ENCODE results near the gene ZDHHC7. TPM values are rescaled to one million over a fixed set of nuclear protein-coding genes. Genes with fewer than 3 reads are reported as not detected.
A peak's percentile ranks its signal among the peaks of the same experiment; 100 is the strongest.

ZDHHC7 gene
- total RNA-seq, 1 experiment from 2014 or later: 109 TPM

GRCh38 chr16:84959045-84959576 is 52.2 kb downstream of the ZDHHC7 start:
- Mint-ChIP-seq H3K4me3 (ENCODE audit: low read depth, unreplicated experiment) (no peak overlapping the region), H3K36me3 (ENCODE audit: insufficient read depth, unreplicated experiment) (no peaks in the 10 kb centered on the region), H3K27me3 (ENCODE audit: unreplicated experiment) (peaks cover 49% of the 10 kb centered on the region), H3K9me3 (ENCODE audit: low read depth, unreplicated experiment) (no peaks in the 10 kb centered on the region), H3K4me1 (ENCODE audit: low read depth, unreplicated experiment) (no peaks in the 10 kb centered on the region), H3K27ac (ENCODE audit: unreplicated experiment) (no peak overlapping the region)
- no TSS peak for BruUV-seq (replicated peaks)
- peak; percentile 59 for DNase-seq
- intact Hi-C loops (cut with micrococcal nuclease; ENCODE audit: unreplicated experiment): no loop called here
- CTCF ChIA-PET: interaction anchor here (0.6 kb wide), 1 partner anchor 14 kb away, joined by 3 read pairs; no protein-coding TSS in a partner anchor
- peak; percentile 74 for TF ChIP-seq CTCF (IDR thresholded peaks at IDR 0.05; ENCODE audit: unreplicated experiment)

- CTCF ChIA-PET: no interaction called here
- Mint-ChIP-seq H3K36me3 (ENCODE audit: insufficient read depth, unreplicated experiment) (no peaks in the 10 kb centered on the region), H3K27me3 (ENCODE audit: unreplicated experiment) (peaks cover 46% of the 10 kb centered on the region), H3K4me3 (ENCODE audit: low read depth, unreplicated experiment) (no peak overlapping the region), H3K27ac (ENCODE audit: unreplicated experiment) (no peak overlapping the region), H3K9me3 (ENCODE audit: low read depth, unreplicated experiment) (no peaks in the 10 kb centered on the region), H3K4me1 (ENCODE audit: low read depth, unreplicated experiment) (no peaks in the 10 kb centered on the region)
- no peak for DNase-seq
- intact Hi-C loops (cut with micrococcal nuclease; ENCODE audit: unreplicated experiment): no loop called here
- no peak for TF ChIP-seq CTCF (IDR thresholded peaks at IDR 0.05; ENCODE audit: unreplicated experiment)
- BruUV-seq (replicated peaks): no TSS peak
Observed at GRCh38 chr16:84957792-84958191, 53.5 kb downstream of the ZDHHC7 start.

GRCh38 chr16:84957192-84957591 is 54.1 kb downstream of the ZDHHC7 start:
- no peaks in the 10 kb centered on the region for H3K36me3 Mint-ChIP-seq (ENCODE audit: insufficient read depth, unreplicated experiment)
- TF ChIP-seq CTCF (IDR thresholded peaks at IDR 0.05; ENCODE audit: unreplicated experiment): no peak
- H3K27me3 Mint-ChIP-seq (ENCODE audit: unreplicated experiment): peaks cover 40% of the 10 kb centered on the region
- no peak overlapping the region for H3K4me3 Mint-ChIP-seq (ENCODE audit: low read depth, unreplicated experiment)
- no peak for DNase-seq
- BruUV-seq (replicated peaks): no TSS peak
- no peaks in the 10 kb centered on the region for H3K4me1 Mint-ChIP-seq (ENCODE audit: low read depth, unreplicated experiment)
- intact Hi-C loops (cut with micrococcal nuclease; ENCODE audit: unreplicated experiment): no loop called here
- CTCF ChIA-PET: interaction anchor here (1.0 kb wide), 1 partner anchor 204 kb away, joined by 3 read pairs; no protein-coding TSS in a partner anchor
- H3K27ac Mint-ChIP-seq (ENCODE audit: unreplicated experiment): no peak overlapping the region
- no peaks in the 10 kb centered on the region for H3K9me3 Mint-ChIP-seq (ENCODE audit: low read depth, unreplicated experiment)

- Mint-ChIP-seq H3K27ac (ENCODE audit: unreplicated experiment) (no peak overlapping the region), H3K27me3 (ENCODE audit: unreplicated experiment) (peaks cover 26% of the 10 kb centered on the region), H3K4me3 (ENCODE audit: low read depth, unreplicated experiment) (no peak overlapping the region), H3K9me3 (ENCODE audit: low read depth, unreplicated experiment) (no peaks in the 10 kb centered on the region), H3K36me3 (ENCODE audit: insufficient read depth, unreplicated experiment) (no peaks in the 10 kb centered on the region), H3K4me1 (ENCODE audit: low read depth, unreplicated experiment) (no peaks in the 10 kb centered on the region)
- no peak for TF ChIP-seq CTCF (IDR thresholded peaks at IDR 0.05; ENCODE audit: unreplicated experiment)
- intact Hi-C loops (cut with micrococcal nuclease; ENCODE audit: unreplicated experiment): no loop called here
- no TSS peak for BruUV-seq (replicated peaks)
- CTCF ChIA-PET: interaction anchor here (0.6 to 3.7 kb wide), 4 partner anchors 17 to 201 kb away, joined by 3 to 44 read pairs (median 4); no protein-coding TSS in a partner anchor
- peak; percentile 22 for DNase-seq
Observed at GRCh38 chr16:84955427-84955826, 55.9 kb downstream of the ZDHHC7 start.

Data from Calu3 (cell line).